ENCODE measurements around the gene TMEM167B.

DNA sequence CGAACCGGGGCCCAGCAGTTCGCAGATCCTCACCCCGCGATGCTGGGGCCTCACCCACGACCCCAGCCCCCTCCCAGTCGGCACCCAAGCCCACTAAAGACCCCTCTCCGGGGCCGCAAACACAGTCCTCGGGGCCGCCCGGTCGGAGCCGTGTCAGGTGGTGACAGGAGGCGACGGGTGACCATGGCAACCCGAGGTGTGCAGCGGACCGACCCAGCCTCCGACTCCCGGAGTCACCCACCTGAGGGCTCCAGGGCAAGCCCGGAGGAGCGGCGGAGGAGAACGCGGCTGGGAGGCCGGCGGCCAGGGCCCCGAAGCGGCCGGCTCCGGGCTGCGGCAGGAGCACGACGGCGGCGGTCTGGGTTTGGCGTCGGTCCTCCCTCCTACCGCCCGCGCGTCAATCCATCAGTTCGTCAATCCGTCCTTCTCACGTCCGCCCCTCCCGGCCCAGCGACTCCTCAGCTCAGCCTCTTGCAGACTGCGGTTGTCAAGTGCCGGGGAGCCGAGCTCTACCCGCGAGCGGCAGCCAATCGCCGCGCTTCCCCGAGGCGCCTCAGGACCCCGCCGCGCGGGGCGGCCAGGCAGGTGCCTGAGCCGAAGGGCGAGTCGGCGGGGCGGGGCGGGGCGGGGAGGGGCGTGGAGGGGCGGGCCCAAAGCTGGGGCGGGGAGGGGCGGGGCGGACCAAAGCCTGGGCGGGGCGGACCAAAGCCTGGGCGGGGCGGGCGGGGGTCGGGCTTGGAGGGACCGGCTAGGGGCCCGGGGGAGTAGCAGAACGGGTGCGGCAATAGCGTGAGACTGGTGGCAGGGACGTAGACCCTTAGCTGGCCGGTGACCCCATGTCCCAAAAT, 48.7 kb upstream of the TMEM167B start, which contains the start of gene WDR47:
- TF ChIP-seq SMC3 (IDR thresholded peaks at IDR 0.05; ENCODE audit: low read depth, low read length) (no peak), MXI1 (IDR thresholded peaks at IDR 0.05; ENCODE audit: borderline replicate concordance, low read depth, low read length) (no peak), CEBPB (IDR thresholded peaks at IDR 0.05; ENCODE audit: low read depth, low read length) (no peak), RFX5 (IDR thresholded peaks at IDR 0.05; ENCODE audit: low read depth, low read length) (no peak), POLR2A (IDR thresholded peaks at IDR 0.05; ENCODE audit: low read depth, low read length) (peak; percentile 99), RAD21 (IDR thresholded peaks at IDR 0.05; ENCODE audit: low read length) (no peak), CHD1 (IDR thresholded peaks at IDR 0.05; ENCODE audit: low read depth, low read length) (no peak)
- TF ChIP-seq, protein P1, sequence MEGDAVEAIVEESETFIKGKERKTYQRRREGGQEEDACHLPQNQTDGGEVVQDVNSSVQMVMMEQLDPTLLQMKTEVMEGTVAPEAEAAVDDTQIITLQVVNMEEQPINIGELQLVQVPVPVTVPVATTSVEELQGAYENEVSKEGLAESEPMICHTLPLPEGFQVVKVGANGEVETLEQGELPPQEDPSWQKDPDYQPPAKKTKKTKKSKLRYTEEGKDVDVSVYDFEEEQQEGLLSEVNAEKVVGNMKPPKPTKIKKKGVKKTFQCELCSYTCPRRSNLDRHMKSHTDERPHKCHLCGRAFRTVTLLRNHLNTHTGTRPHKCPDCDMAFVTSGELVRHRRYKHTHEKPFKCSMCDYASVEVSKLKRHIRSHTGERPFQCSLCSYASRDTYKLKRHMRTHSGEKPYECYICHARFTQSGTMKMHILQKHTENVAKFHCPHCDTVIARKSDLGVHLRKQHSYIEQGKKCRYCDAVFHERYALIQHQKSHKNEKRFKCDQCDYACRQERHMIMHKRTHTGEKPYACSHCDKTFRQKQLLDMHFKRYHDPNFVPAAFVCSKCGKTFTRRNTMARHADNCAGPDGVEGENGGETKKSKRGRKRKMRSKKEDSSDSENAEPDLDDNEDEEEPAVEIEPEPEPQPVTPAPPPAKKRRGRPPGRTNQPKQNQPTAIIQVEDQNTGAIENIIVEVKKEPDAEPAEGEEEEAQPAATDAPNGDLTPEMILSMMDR (conservative IDR thresholded peaks at IDR 0.05; ENCODE audit: low read depth, low read length), result no peak
- TF ChIP-seq, protein P2, sequence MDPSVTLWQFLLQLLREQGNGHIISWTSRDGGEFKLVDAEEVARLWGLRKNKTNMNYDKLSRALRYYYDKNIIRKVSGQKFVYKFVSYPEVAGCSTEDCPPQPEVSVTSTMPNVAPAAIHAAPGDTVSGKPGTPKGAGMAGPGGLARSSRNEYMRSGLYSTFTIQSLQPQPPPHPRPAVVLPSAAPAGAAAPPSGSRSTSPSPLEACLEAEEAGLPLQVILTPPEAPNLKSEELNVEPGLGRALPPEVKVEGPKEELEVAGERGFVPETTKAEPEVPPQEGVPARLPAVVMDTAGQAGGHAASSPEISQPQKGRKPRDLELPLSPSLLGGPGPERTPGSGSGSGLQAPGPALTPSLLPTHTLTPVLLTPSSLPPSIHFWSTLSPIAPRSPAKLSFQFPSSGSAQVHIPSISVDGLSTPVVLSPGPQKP (IDR thresholded peaks at IDR 0.05; ENCODE audit: borderline replicate concordance, low read depth, low read length), result no peak
